AG09319 (cell line): ENCODE results near the gene RPL13A.

ENCODE experiments used
- DNase-seq: peaks from one replicate; pipeline ENCODE4 v3.0.0-alpha.2; 2010; ENCODE audit warnings: low read depth; ENCODE audit errors: extremely low read depth
- TF ChIP-seq, protein P1 (sequence below): IDR thresholded peaks from 2 replicates; pipeline ENCODE4 v1.5.1; 2011; ENCODE audit warnings: low read depth, mild to moderate bottlenecking, inconsistent platforms, low read length, moderate library complexity

Gene RPL13A

DNA sequence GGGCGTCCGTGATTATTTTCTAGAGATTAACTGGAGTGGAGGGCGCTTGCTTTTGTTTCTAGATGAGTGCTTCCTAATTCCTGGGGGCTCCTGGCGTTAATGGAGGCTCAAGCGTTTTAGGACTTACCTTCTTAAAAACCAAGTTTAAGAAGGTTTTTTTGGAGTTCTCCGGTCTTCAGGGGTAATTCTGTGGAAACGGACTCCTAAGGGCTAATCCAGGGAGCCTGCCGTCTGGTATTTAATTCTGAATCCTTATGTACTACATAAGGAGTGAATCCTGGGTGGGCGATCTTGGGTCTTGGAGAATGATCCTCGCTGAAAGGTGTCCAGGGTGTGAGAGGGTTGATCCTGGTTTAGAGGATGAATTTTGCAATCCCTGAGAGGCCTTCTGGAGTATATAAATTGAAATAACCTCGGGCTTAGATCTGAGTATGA is 9.2 kb downstream of the RPL13A start:
- DNase-seq = no peak
- TF ChIP-seq, protein P1, sequence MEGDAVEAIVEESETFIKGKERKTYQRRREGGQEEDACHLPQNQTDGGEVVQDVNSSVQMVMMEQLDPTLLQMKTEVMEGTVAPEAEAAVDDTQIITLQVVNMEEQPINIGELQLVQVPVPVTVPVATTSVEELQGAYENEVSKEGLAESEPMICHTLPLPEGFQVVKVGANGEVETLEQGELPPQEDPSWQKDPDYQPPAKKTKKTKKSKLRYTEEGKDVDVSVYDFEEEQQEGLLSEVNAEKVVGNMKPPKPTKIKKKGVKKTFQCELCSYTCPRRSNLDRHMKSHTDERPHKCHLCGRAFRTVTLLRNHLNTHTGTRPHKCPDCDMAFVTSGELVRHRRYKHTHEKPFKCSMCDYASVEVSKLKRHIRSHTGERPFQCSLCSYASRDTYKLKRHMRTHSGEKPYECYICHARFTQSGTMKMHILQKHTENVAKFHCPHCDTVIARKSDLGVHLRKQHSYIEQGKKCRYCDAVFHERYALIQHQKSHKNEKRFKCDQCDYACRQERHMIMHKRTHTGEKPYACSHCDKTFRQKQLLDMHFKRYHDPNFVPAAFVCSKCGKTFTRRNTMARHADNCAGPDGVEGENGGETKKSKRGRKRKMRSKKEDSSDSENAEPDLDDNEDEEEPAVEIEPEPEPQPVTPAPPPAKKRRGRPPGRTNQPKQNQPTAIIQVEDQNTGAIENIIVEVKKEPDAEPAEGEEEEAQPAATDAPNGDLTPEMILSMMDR = no peak

DNA sequence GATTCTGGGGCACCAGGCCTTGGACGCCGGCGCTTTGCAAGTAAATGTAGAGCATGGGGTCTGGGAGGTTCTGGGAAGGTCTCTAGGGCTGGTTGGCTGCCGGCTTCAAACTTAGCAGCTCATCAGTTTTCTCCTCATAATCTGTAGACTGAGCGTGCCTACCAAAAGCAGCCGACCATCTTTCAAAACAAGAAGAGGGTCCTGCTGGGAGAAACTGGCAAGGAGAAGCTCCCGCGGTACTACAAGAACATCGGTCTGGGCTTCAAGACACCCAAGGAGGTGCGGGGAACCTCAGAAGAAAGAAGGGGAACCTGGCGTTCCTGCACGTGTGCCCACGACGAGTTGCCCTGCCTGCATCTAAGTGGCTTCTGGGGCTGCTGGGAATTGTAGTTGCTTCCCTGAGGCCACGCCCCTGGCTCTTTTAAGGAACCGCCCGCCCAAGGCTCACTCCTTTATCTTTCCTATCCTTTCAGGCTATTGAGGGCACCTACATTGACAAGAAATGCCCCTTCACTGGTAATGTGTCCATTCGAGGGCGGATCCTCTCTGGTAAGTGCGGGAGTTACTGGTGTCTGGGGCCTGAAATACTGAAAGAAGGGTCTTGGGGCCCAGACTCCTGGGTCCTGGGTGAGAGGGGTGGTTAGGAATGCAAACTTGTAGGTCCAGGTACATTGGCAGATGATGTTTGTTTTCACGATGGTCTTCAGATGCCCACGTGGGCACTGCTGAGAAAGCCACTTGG is 9.8 kb downstream of the RPL13A start:
- TF ChIP-seq, protein P1 = no peak
- DNase-seq = no peak

DNA sequence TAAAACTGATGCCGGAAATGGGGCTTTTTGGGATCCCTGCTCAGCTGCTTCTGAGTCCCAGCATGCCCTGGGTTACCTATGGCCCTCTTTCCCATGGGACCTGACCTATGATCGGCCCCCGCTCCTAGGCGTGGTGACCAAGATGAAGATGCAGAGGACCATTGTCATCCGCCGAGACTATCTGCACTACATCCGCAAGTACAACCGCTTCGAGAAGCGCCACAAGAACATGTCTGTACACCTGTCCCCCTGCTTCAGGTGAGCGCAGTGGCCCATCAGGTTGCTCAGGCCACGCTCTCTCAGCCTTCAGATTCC is 10.3 kb downstream of the RPL13A start:
- TF ChIP-seq, protein P1 = no peak
- no peak for DNase-seq

GRCh38 chr19:49498475-49498874 is 11.1 kb downstream of the RPL13A start:
- TF ChIP-seq, protein P1 = no peak
- DNase-seq = no peak

DNA sequence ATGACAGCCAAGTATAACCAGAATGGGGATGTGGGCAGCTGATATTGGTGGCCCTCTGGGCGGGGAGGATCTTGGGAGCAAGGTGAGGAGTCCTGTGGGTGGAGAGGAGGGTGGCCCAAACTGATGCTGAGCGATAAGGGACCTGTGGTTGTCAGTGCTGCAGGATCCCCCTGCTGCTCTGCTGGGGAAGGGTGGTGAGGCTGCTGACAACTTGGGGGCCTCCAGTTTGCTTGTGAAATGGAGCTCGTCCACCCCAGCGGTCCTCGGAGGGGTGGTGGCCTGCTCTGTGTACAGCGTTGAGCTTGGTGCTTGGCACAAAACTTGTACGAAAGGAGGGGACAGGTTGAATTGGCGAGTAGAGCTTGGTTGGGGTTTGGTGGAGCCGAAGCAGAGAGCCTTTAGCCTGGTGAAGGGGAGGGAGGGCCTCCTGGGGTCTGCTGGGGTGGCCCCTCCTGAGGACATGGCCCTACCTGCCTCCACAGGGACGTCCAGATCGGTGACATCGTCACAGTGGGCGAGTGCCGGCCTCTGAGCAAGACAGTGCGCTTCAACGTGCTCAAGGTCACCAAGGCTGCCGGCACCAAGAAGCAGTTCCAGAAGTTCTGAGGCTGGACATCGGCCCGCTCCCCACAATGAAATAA is 11.7 kb downstream of the RPL13A start:
- DNase-seq = no peak
- TF ChIP-seq, protein P1 = no peak

DNA sequence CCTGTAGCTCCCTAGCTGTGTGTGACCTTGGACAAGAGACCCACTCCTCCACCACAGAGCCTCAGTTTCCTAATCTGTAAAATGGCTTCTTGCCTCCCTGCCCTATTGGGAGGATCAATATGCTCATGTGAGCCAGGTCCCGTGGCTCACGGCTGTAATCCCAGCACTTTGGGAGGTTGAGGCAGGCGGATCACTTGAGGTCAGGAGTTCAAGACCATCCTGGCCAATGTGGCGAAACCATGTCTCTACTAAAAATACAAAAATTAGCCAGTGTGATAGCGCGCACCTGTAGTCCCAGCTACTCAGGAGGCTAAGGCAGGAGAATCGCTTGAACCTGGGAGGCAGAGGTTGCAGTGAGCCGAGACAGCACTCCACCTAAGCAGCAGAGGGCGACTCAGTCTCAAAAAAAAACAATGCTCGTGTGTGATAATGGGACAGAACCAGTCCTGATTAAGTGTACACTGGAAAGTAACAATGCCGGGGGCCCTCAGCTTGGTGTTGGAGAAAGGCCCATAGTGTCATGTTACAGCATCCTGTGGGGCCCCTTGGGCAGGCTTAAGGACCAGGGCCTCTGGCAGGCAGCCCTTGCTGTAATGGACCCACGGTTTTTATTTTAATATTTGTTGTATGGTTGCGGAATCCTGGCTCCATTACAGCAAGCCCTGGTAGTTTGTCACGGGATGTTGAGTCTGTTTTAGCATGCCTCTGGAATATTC is 15.6 kb downstream of the RPL13A start:
- DNase-seq = peak; percentile 92
- TF ChIP-seq, protein P1 = peak; percentile 70

GRCh38 chr19:49503582-49503962 is 16.2 kb downstream of the RPL13A start:
- TF ChIP-seq, protein P1 = no peak
- DNase-seq = no peak
